GM18508 (cell line): ENCODE results near the gene NETO2.
"Not testable (repeated sequence)": the region's sequence is repeated elsewhere in the genome, so short reads cannot be mapped to it uniquely, and the experiment has no call there.

Experiments
- ATAC-seq: cut with Tn5 transposase; IDR thresholded peaks from one replicate; pipeline ENCODE4 v1.9.1; 2021; ENCODE audit warnings: moderate number of reproducible peaks; ENCODE audit not compliant: insufficient read depth, unreplicated experiment

The NETO2 gene

GRCh38 chr16:47137925-47138324 is 5.8 kb downstream of the NETO2 start:
- ATAC-seq = not testable (repeated sequence)

GRCh38 chr16:47136099-47136842 is 7.5 kb downstream of the NETO2 start:
- no peak for ATAC-seq

GRCh38 chr16:47134550-47134949 is 9.2 kb downstream of the NETO2 start:
- no peak for ATAC-seq

GRCh38 chr16:47132308-47132707 is 11.4 kb downstream of the NETO2 start:
- ATAC-seq = no peak

GRCh38 chr16:47129755-47130435 is 13.8 kb downstream of the NETO2 start:
- ATAC-seq = no peak

GRCh38 chr16:47127541-47127940 is 16.2 kb downstream of the NETO2 start:
- no peak for ATAC-seq

- ATAC-seq = no peak
Observed at GRCh38 chr16:47125757-47126156, 18.0 kb downstream of the NETO2 start.

- no peak for ATAC-seq
Observed at GRCh38 chr16:47113130-47113529, 30.6 kb downstream of the NETO2 start.

GRCh38 chr16:47110939-47111338 is 32.8 kb downstream of the NETO2 start:
- ATAC-seq = no peak

GRCh38 chr16:47109361-47109760 is 34.4 kb downstream of the NETO2 start:
- ATAC-seq = no peak

- ATAC-seq = not testable (repeated sequence)
Observed at GRCh38 chr16:47102921-47103320, 40.8 kb downstream of the NETO2 start.

- ATAC-seq = not testable (repeated sequence)
Observed at GRCh38 chr16:47097154-47097553, 46.6 kb downstream of the NETO2 start.

GRCh38 chr16:47096297-47096696 is 47.4 kb downstream of the NETO2 start:
- ATAC-seq = no peak

- ATAC-seq = no peak
Observed at GRCh38 chr16:47084198-47084597, 59.5 kb downstream of the NETO2 start.

GRCh38 chr16:47082099-47082865 is 61.5 kb downstream of the NETO2 start:
- ATAC-seq = no peak

GRCh38 chr16:47081115-47081514 is 62.6 kb downstream of the NETO2 start:
- no peak for ATAC-seq

GRCh38 chr16:47079860-47080259 is 63.9 kb downstream of the NETO2 start:
- ATAC-seq = no peak

GRCh38 chr16:47073223-47074155 is 70.3 kb downstream of the NETO2 start:
- ATAC-seq = no peak

GRCh38 chr16:47072158-47072557 is 71.6 kb downstream of the NETO2 start:
- no peak for ATAC-seq
